ENCODE data around the gene RELA.
A peak's percentile ranks its signal among the peaks of the same experiment; 100 is the strongest.
"Not testable (repeated sequence)": the region's sequence is repeated elsewhere in the genome, so short reads cannot be mapped to it uniquely, and the experiment has no call there.

The RELA gene

GRCh38 chr11:65662799-65663638 lies at the start of gene RELA:
RELA (minus strand) TSS chr11:65662916; CDS start chr11:65662832, 84 bp downstream.
- peak; percentile 95 for DNase-seq (ENCODE audit: low spot score)

GRCh38 chr11:65711785-65712632 lies 49.3 kb upstream of the RELA start, which contains the start of gene KAT5:
KAT5 (plus strand) TSS chr11:65712252; CDS start chr11:65712268, 16 bp downstream.
- peak; percentile 96 for DNase-seq (ENCODE audit: low spot score)

DNA sequence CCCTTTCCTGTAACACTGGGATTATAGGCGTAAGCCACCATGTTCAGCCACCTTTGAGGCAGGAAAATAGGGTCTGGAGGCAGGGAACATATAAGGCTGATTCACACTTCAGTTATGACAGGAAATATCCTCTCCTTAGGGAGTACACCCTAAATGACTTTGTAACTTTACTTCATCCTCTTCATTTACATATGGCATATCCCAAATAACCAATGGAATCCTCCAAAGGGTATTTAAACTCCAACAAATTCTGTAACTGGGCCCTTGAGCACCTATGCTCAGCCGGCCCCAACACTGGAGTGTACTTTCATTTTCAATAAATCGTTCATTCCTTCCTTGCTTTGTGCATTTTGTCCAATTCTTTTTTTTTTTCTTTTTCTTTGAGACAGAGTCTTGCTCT lies 47.7 kb upstream of the RELA start:
- no peak for DNase-seq (ENCODE audit: low spot score)

- DNase-seq (ENCODE audit: low spot score): no peak
These were observed 46.9 kb upstream of the RELA start for GRCh38 chr11:65709661-65710060.

DNA sequence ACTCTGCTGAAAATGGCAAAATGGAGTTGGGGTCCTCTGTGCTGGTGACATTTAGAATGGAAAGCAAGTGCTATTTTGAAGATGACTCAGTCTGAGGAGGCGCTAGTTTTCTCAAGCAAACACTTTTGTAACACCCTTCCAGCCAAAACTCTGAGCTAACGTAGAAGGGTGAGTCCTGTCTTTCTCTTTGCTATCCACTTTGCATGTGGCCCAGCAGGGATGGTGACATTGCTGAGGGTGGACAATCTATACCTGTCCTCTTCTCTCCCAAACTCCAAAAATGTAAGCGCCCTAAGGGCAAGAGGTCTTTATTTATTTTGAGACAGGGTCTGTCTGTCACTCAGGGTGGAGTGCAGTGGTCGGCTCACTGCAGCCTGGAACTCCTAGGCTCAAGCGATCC lies 45.7 kb upstream of the RELA start:
- DNase-seq (ENCODE audit: low spot score): no peak

- DNase-seq (ENCODE audit: low spot score): not testable (repeated sequence)
These were observed 44.3 kb upstream of the RELA start for GRCh38 chr11:65707002-65707401.

GRCh38 chr11:65706303-65706763 lies 43.6 kb upstream of the RELA start:
- peak; percentile 41 for DNase-seq (ENCODE audit: low spot score)

DNA sequence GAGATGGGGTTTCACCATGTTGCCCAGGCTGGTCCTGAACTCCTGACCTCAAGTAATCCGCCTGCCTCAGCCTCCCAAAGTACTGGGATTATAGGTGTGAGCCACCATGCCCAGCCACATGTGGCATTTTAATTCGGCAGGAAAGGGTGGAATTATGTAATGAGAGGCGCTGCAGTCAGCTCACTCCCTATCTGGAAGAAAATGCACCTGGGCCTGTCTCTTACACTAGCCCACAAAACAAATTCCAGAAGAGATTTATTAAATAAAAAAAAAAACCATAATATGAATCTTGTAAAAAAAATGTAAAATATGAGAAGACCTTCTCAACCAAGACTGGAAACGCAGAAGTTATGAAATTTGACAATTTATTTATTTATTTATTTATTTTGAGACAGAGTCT lies 41.1 kb upstream of the RELA start:
- no peak for DNase-seq (ENCODE audit: low spot score)

GRCh38 chr11:65701686-65702085 lies 39.0 kb upstream of the RELA start:
- no peak for DNase-seq (ENCODE audit: low spot score)

DNA sequence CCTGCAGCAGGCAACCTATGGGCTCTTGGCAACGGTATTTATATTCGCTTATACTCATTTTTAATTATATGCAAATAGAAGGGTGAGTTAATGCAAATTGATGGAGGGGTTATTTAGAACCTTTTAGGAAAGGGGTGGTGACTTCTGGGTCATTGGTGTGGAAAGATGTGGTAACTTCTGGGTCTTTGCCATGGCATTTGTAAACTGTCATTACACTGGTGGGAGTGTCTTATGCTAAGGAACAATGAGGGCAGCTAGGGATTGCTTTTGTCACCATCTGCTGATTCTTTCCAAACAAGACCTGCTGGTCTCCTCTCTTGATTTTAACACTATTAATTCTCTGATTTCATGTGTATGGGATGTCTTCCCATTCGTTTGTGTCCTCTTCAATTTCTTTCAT lies 37.7 kb upstream of the RELA start:
- no peak for DNase-seq (ENCODE audit: low spot score)

DNA sequence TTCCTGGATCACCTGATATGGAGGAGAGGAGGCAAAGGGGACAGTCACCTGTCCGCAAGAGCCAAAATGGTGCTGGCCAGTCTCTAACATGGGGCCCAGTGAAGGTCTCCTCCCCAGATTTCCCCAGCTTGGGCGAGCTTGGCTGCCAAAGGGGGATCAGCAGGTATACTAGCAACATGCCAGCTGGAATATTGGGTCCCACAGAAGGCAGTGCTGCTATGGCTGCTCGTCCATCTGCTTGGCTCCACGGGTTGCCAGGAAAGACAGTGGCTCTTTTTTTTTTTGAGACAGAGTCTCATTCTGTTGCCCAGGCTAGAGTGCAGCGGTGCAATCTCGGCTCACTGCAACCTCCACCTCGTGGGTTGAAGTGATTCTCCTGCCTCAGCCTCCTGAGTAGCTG lies 36.6 kb upstream of the RELA start:
- DNase-seq (ENCODE audit: low spot score): no peak

GRCh38 chr11:65698205-65698604 lies 35.5 kb upstream of the RELA start:
- no peak for DNase-seq (ENCODE audit: low spot score)

GRCh38 chr11:65696802-65697552 lies 34.3 kb upstream of the RELA start:
- DNase-seq (ENCODE audit: low spot score): no peak

DNA sequence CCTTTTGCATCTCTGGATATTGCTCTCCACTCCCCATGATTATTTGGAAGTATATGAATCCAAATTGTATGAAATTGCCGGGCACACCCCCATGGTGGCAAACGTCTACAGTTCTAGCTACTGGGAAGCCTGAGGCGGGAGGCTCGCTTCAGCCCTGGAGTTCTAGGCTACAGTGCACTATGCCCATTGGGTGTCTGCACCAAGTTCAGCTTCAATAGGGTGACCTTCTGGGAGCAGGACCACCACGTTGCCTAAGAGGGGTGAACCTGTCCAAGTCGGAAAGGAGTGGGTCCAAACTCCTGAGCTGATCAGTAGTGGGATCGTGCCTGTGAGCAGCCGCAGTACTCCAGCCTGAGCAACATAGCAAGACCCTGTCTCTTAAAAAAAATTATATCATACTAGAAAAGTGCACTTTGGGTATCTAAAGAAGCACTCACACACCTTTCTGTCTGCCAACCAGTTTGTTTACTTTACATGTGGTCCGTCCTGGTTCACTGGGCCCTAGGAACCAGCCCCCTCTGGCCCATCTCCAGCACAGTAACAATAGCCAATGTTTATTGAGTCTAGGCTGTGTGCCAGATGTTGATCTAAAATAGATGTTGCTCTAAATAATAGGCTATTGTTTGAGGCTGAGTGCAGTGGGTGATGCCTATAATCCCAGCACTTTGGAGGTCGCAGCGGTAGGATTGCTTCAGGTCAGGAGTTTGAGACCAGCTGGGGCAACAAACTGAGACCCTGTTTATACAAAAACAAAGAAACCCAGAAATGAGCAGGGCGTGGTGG lies 32.9 kb upstream of the RELA start:
- DNase-seq (ENCODE audit: low spot score): peak; percentile 88

GRCh38 chr11:65692367-65692766 lies 29.7 kb upstream of the RELA start:
- no peak for DNase-seq (ENCODE audit: low spot score)

DNA sequence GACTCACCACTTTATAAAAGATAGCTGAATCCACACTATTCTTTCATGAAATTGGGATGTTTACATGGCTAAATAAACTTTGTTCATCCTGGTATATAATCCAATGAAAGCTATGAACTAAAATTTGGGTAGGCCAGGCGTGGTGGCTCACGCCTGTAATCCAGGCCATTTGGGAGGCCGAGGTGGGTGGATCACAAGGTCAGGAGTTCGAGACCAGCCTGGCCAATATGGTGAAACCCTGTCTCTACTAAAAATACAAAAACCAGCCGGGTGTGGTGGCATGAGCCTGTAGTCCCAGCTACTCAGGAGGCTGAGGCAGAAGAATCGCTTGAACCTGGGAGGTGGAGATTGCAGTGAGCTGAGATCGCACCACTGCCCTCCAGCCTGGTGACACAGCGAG lies 29.1 kb upstream of the RELA start:
- not testable (repeated sequence) for DNase-seq (ENCODE audit: low spot score)

- no peak for DNase-seq (ENCODE audit: low spot score)
These were observed 23.3 kb upstream of the RELA start for GRCh38 chr11:65685981-65686380.

DNA sequence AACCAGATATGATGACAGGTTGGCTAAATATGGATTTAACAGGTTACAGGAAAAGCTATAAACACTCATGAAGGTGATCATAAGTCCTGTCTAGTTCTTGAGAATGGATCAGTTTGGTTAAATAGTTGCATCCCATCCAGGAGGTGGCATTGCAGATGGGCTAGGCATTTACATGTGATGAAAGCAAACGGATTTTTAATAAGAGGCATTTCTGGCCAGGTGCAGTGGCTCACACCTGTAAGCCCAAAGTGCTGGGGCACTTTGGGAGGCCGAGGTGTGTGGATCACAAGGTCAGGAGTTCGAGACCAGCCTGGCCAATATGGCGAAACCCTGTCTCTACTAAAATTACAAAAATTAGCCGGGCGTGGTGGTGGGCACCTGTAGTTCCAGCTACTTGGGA lies 20.8 kb upstream of the RELA start:
- not testable (repeated sequence) for DNase-seq (ENCODE audit: low spot score)

DNA sequence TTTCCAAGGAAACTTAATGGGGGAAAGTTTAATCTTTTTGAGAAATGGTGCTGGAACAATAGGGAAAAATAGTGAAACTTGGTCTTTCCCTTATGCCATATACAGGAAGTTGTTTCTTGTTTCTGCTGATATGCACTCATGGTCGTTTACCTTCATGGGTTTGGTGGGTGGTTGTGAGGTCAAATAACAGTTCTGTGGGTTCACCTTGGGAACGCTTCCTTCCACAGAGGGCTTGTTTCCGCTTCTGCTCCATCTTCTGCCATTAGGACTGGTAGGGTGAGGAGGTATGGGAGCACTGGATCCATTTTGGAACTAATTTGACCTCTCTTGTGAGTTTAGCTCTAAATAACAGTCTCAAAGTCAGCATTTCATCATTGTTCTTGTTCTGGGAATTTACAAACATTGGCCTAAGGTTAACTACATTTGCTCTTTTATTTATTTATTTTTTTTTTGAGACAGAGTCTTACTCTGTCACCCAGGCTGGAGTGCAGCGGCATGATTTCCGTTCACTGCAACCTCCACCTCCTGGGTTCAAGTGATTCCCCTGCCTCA lies 17.6 kb upstream of the RELA start:
- DNase-seq (ENCODE audit: low spot score): no peak

- no peak for DNase-seq (ENCODE audit: low spot score)
These were observed 10.3 kb upstream of the RELA start for GRCh38 chr11:65672982-65673381.

Measured in globus pallidus (tissue), 1 donor.